H1 (cell line): ENCODE data around the gene ASTN2. TPM values are rescaled to one million over a fixed set of nuclear protein-coding genes. Genes with fewer than 3 reads are reported as not detected.

ENCODE experiments used
- CTCF ChIA-PET: fragments of 300-600 bp; sonication (Branson Sonifier 250); formaldehyde crosslinking; loops from one replicate; lab custom pipeline; 2021; ENCODE audit not compliant: partially characterized antibody; lab: Charles Lee
- POLR2A ChIA-PET: fragments of 300-600 bp; sonication (Branson Sonifier 250); formaldehyde crosslinking; loops from one replicate; lab custom pipeline; 2021; ENCODE audit warnings: inconsistent platforms; ENCODE audit not compliant: partially characterized antibody; lab: Charles Lee
- DNase-seq, 2 experiments: peaks; one replicate each; pipeline versions ENCODE4 v3.0.0 to v3.0.0-alpha.2; 2010 to 2022; ENCODE audit warnings: low spot score in 2 of 2, low read depth in 1 of 2, mixed read lengths in 1 of 2
- FAIRE-seq: peaks from 2 replicates; lab custom pipeline; 2011; peaks lifted over from hg19 to GRCh38; lab: Jason Lieb, UNC
- H2AFZ ChIP-seq: 2 replicates; pipeline ENCODE4 v1.8.1; 2012; ENCODE audit warnings: low read length, inconsistent platforms
- H2AK5ac ChIP-seq: 2 replicates; pipeline ENCODE4 v1.6.1; 2013; ENCODE audit warnings: low read depth, low read length
- H2BK120ac ChIP-seq: replicated peaks from 2 replicates; pipeline ENCODE3; 2013; ENCODE audit warnings: low read depth, low read length, inconsistent platforms
- H2BK12ac ChIP-seq: 2 replicates; pipeline ENCODE4 v1.6.1; 2013; ENCODE audit warnings: low read depth, low read length
- H2BK15ac ChIP-seq: 2 replicates; pipeline ENCODE4 v1.6.1; 2013; ENCODE audit warnings: low read length
- H2BK20ac ChIP-seq: 2 replicates; pipeline ENCODE4 v1.6.1; 2013; ENCODE audit warnings: low read length
- H2BK5ac ChIP-seq: 2 replicates; pipeline ENCODE4 v1.6.1; 2013; ENCODE audit warnings: low read depth, low read length
- H3K14ac ChIP-seq: 2 replicates; pipeline ENCODE4 v1.6.1; 2013; ENCODE audit warnings: inconsistent platforms; ENCODE audit not compliant: insufficient read length
- H3K18ac ChIP-seq: 2 replicates; pipeline ENCODE4 v1.6.1; 2013; ENCODE audit warnings: low read length; ENCODE audit errors: extremely low read depth
- H3K23ac ChIP-seq: 2 replicates; pipeline ENCODE4 v1.6.1; 2013; ENCODE audit warnings: inconsistent platforms; ENCODE audit not compliant: insufficient read length
- H3K23me2 ChIP-seq: 2 replicates; pipeline ENCODE4 v1.6.1; 2013; ENCODE audit warnings: low read depth, low read length
- H3K27ac ChIP-seq: 2 replicates; pipeline ENCODE4 v1.6.1; 2011; ENCODE audit warnings: low read depth, low read length, inconsistent platforms
- H3K27me3 ChIP-seq, 4 experiments: replicated peaks in 1 of 4; 1 replicate in 1 of 4; 2 replicates in 3 of 4; pipeline versions ENCODE4 v1.6.1 to v1.8.1; 2011 to 2013; ENCODE audit warnings: low read length in 3 of 4, mild to moderate bottlenecking in 3 of 4, inconsistent platforms in 2 of 4, mixed read lengths in 2 of 4, moderate library complexity in 1 of 4; ENCODE audit not compliant: control insufficient read depth in 3 of 4, insufficient read depth in 3 of 4; ENCODE audit errors: extremely low read depth in 1 of 4
- H3K36me3 ChIP-seq, 4 experiments: 2 replicates each; pipeline versions ENCODE4 v1.6.1 to v1.8.1; 2011 to 2013; ENCODE audit warnings: mild to moderate bottlenecking in 4 of 4, low read length in 3 of 4, moderate library complexity in 2 of 4, control low read depth in 1 of 4, inconsistent platforms in 1 of 4; ENCODE audit not compliant: insufficient read depth in 4 of 4, control insufficient read depth in 2 of 4
- H3K4ac ChIP-seq: replicated peaks from 2 replicates; pipeline ENCODE3; 2013; ENCODE audit warnings: low read length, low read depth, mixed read lengths, inconsistent platforms; ENCODE audit not compliant: insufficient read length
- H3K4me1 ChIP-seq, 4 experiments: replicated peaks in 1 of 4; 1 replicate in 1 of 4; 2 replicates in 3 of 4; pipeline versions ENCODE4 v1.6.1 to v1.8.1; 2011 to 2013; ENCODE audit warnings: low read length in 3 of 4, inconsistent platforms in 2 of 4, mixed read lengths in 1 of 4; ENCODE audit not compliant: insufficient read depth in 4 of 4, control insufficient read depth in 3 of 4
- H3K4me2 ChIP-seq, 2 experiments: 2 replicates each; pipeline versions ENCODE4 v1.6.1 to v1.8.1; 2011 to 2013; ENCODE audit warnings: low read depth in 2 of 2, low read length in 2 of 2, control low read depth in 1 of 2, inconsistent platforms in 1 of 2, mild to moderate bottlenecking in 1 of 2; ENCODE audit not compliant: insufficient read depth in 1 of 2
- H3K4me3 ChIP-seq, 4 experiments: fragments of 200-600, 300-600 bp in 1 of 4; sonication (generic), shearing (Covaris generic), sonication (Bioruptor Twin) in 1 of 4; 2 replicates each; pipeline versions ENCODE4 v1.5.1 to v1.8.1; 2011 to 2016; ENCODE audit warnings: low read length in 4 of 4, low read depth in 3 of 4, control low read depth in 2 of 4, inconsistent platforms in 2 of 4, mild to moderate bottlenecking in 2 of 4, mixed read lengths in 1 of 4, moderate library complexity in 1 of 4; ENCODE audit not compliant: insufficient read depth in 2 of 4; ENCODE audit errors: extremely low read depth in 1 of 4
- H3K56ac ChIP-seq: replicated peaks from 2 replicates; pipeline ENCODE3; 2013; ENCODE audit warnings: low read depth, mild to moderate bottlenecking, mixed read lengths, low read length, inconsistent platforms; ENCODE audit not compliant: insufficient read length
- H3K79me1 ChIP-seq: 2 replicates; pipeline ENCODE4 v1.6.1; 2013; ENCODE audit warnings: low read depth, low read length, control low read depth
- H3K79me2 ChIP-seq, 2 experiments: 2 replicates each; pipeline versions ENCODE4 v1.6.1 to v1.8.1; 2012 to 2013; ENCODE audit warnings: low read length in 2 of 2, mild to moderate bottlenecking in 2 of 2, inconsistent platforms in 1 of 2; ENCODE audit not compliant: insufficient read depth in 2 of 2, control insufficient read depth in 1 of 2
- H3K9ac ChIP-seq, 4 experiments: replicated peaks in 1 of 4; 1 replicate in 1 of 4; 2 replicates in 3 of 4; pipeline versions ENCODE4 v1.6.1 to v1.8.1; 2011 to 2013; ENCODE audit warnings: low read depth in 3 of 4, low read length in 3 of 4, control low read depth in 2 of 4, mild to moderate bottlenecking in 2 of 4, moderate library complexity in 2 of 4, inconsistent platforms in 1 of 4; ENCODE audit errors: extremely low read depth in 1 of 4
- H3K9me3 ChIP-seq, 2 experiments: 2 replicates each; pipeline versions ENCODE4 v1.6.1 to v1.8.1; 2012 to 2013; ENCODE audit warnings: mild to moderate bottlenecking in 2 of 2, moderate library complexity in 2 of 2, control low read depth in 1 of 2, inconsistent platforms in 1 of 2, low read depth in 1 of 2, low read length in 1 of 2, mixed read lengths in 1 of 2; ENCODE audit not compliant: insufficient read depth in 2 of 2
- H4K20me1 ChIP-seq, 2 experiments: replicated peaks in 1 of 2; 2 replicates each; pipeline versions ENCODE3 to v1.8.1; 2011 to 2013; ENCODE audit warnings: inconsistent platforms in 2 of 2, low read length in 2 of 2, mild to moderate bottlenecking in 1 of 2; ENCODE audit not compliant: insufficient read depth in 2 of 2, control insufficient read depth in 1 of 2
- H4K5ac ChIP-seq: 2 replicates; pipeline ENCODE4 v1.6.1; 2013; ENCODE audit warnings: low read length, low read depth, mixed read lengths, inconsistent platforms; ENCODE audit not compliant: insufficient read length
- H4K8ac ChIP-seq: 2 replicates; pipeline ENCODE4 v1.8.0; 2013; ENCODE audit warnings: mild to moderate bottlenecking, moderate library complexity, low read length, inconsistent platforms; ENCODE audit not compliant: insufficient read depth; ENCODE audit errors: extremely low read depth
- H4K91ac ChIP-seq: replicated peaks from 2 replicates; pipeline ENCODE3; 2013; ENCODE audit warnings: low read length, mixed read lengths, inconsistent platforms; ENCODE audit not compliant: insufficient read length
- BACH1 ChIP-seq: IDR thresholded peaks from 2 replicates; pipeline ENCODE4 v1.6.1; 2012; ENCODE audit warnings: low read length, improper control_type of control experiment
- EP300 ChIP-seq, 2 experiments: IDR thresholded peaks; 1 replicate in 1 of 2; 2 replicates in 1 of 2; pipeline ENCODE4 v1.6.1; 2011 to 2012; ENCODE audit warnings: low read depth in 2 of 2, low read length in 2 of 2, mild to moderate bottlenecking in 2 of 2, borderline replicate concordance in 1 of 2, inconsistent platforms in 1 of 2, moderate library complexity in 1 of 2
- MAFK ChIP-seq: IDR thresholded peaks from 2 replicates; pipeline ENCODE4 v1.6.1; 2012; ENCODE audit warnings: low read depth, mild to moderate bottlenecking, improper control_type of control experiment, low read length
- POLR2AphosphoS5 ChIP-seq: IDR thresholded peaks from 2 replicates; pipeline ENCODE4 v1.6.1; 2011; ENCODE audit warnings: low read depth, low read length
- RAD21 ChIP-seq, 2 experiments: IDR thresholded peaks in 1 of 2; conservative IDR thresholded peaks in 1 of 2; 2 replicates each; pipeline ENCODE4 v1.6.1; 2011; ENCODE audit warnings: low read depth in 2 of 2, low read length in 2 of 2, improper control_type of control experiment in 1 of 2, inconsistent platforms in 1 of 2, mild to moderate bottlenecking in 1 of 2, moderate library complexity in 1 of 2
- SRF ChIP-seq: IDR thresholded peaks from 2 replicates; pipeline ENCODE4 v1.6.1; 2011; ENCODE audit warnings: mild to moderate bottlenecking, low read depth, low read length, moderate library complexity
- YY1 ChIP-seq: IDR thresholded peaks from 2 replicates; pipeline ENCODE4 v1.6.1; 2011; ENCODE audit warnings: low read depth, mild to moderate bottlenecking, low read length
- WGBS, 2 experiments: shearing (Covaris generic) in 1 of 2; methylation state at CpG; one replicate each; pipeline versions ENCODE4 v1.1.6 to v1.1.7; 2013 to 2015; ENCODE audit warnings: low lambda C conversion rate in 2 of 2, mixed read lengths in 2 of 2, inconsistent platforms in 1 of 2, low coverage in 1 of 2, missing lambda C conversion rate in 1 of 2; ENCODE audit not compliant: insufficient replicate concordance in 2 of 2, insufficient coverage in 1 of 2, insufficient read length in 1 of 2; ENCODE audit errors: extremely low coverage in 1 of 2, missing lambda C conversion rate in 1 of 2; 5-methylcytosine and 5-hydroxymethylcytosine counted together
- polyA plus RNA-seq, 7 experiments: library from polyadenylated mRNA; depleted of rRNA in 3 of 7; stranded (reverse) in 5 of 7; unstranded in 2 of 7; fragments of >200 nt in 5 of 7; fragments of 200-250 nt in 2 of 7; gene quantifications; 1 replicate in 5 of 7; 2 replicates in 1 of 7; 4 replicates in 1 of 7; pipeline versions ENCODE4 v1.2.1 to v1.2.3, GENCODE V29; 2011 to 2013; ENCODE audit warnings: missing spikeins in 2 of 7, mixed read lengths in 2 of 7
- total RNA-seq: library from RNA; stranded (reverse); fragmentation: NEBNext Ultra II Directional; extraction: Animal tissue kit (Norgen Biotek cat#: 25700); gene quantifications from 2 replicates; pipeline ENCODE4 v1.2.1, GENCODE V29; 2021

The ASTN2 gene
- total and polyA plus RNA-seq, 2 of the 8 experiments (the other 6 are each of a cell fraction or from before 2014, with no cell fraction given): 8.2 to 13.7 TPM

DNA sequence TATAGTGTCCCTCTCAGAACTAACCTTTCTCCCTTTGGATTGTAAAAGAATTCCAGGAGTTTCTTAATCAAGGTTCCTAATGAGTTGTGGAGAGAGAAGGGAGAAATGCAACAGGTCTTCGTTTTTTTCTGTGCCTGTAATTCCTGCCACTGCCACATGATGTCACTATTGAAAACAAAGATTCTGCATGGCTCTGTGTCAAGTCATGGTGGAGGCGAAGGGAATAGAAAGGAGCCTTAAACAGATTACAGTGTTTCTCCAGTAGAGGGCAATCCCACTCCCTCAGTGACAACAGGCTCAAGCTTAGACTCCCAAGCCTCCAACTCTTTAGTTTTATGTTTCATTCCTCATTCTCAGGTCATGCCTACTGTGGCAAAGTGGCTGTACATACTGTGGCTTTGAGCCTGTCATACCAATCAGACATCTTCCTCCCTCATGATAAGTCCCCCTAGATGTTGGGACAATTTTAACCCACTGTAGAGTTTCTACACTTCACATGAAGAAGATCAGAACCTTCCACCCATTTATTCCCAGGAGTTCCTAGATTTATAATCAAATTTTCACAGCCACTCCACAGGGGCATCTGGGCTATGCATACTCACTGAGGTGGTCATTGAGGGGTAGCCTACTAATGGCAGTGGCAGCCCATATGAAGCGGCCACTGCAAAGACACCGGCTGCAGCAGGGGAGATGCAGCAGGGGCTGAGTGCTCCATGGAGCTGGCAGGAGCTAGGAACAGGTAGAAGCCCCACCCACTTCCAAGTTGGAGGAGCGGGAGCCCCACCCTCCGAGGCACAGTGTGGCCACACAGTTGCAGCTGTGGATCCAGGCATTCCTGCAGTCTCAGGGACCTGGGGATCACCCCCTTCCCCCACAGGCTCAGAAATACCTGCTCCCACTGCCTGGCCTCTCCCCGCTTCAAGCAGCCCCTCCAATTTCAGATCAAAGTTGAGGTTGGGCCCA is 825.2 kb downstream of the ASTN2 start:
- H4K8ac ChIP-seq: no peak overlapping the region
- 67% methylated on average over 7 of the region's 7 CpGs; no CpG with 5 or more reads in 1 of the 2 experiments for WGBS, 2 experiments
- no peaks in the 10 kb centered on the region for H3K79me1 ChIP-seq
- H3K18ac ChIP-seq: no peak overlapping the region
- CTCF ChIA-PET: interaction anchor here (0.6 to 6.4 kb wide), 54 partner anchors 9 to 996 kb away, joined by 3 to 66 read pairs (median 4); no protein-coding TSS in a partner anchor
- H3K4me3 ChIP-seq: no peak overlapping the region
- no peak overlapping the region for H2BK15ac ChIP-seq
- H3K4me2 ChIP-seq: no peak overlapping the region
- H3K23me2 ChIP-seq: no peaks in the 10 kb centered on the region; the same call in 1 of the 2 replicates
- H2BK120ac ChIP-seq: no peak overlapping the region
- FAIRE-seq (peak; percentile 100), DNase-seq (peak; percentile 50 to 80)
- no peak overlapping the region for H3K4ac ChIP-seq
- H3K23ac ChIP-seq: no peak overlapping the region
- no peak overlapping the region for H3K9ac ChIP-seq
- peaks cover 0 to 3% (median 1%) of the 10 kb centered on the region in 4 experiments; a peak in 1 of 7 replicates for H3K4me1 ChIP-seq
- no peaks in the 10 kb centered on the region; a peak in 1 of 4 replicates for H3K9me3 ChIP-seq
- no peak overlapping the region for H3K27ac ChIP-seq
- no peak overlapping the region for H4K91ac ChIP-seq
- H2AFZ ChIP-seq: no peak overlapping the region
- H3K36me3 ChIP-seq: no peaks in the 10 kb centered on the region
- no peaks in the 10 kb centered on the region for H3K79me2 ChIP-seq
- POLR2A ChIA-PET: interaction anchor here (0.8 kb wide), 1 partner anchor 14 kb away, joined by 3 read pairs; no protein-coding TSS in a partner anchor
- no peak overlapping the region for H2BK5ac ChIP-seq
- no peaks in the 10 kb centered on the region for H4K20me1 ChIP-seq
- no peak overlapping the region for H2BK20ac ChIP-seq
- H3K56ac ChIP-seq: no peak overlapping the region
- no peak overlapping the region for H4K5ac ChIP-seq
- H2AK5ac ChIP-seq: no peak overlapping the region
- no peaks in the 10 kb centered on the region for H3K27me3 ChIP-seq
- H3K14ac ChIP-seq: no peak overlapping the region
- no peak overlapping the region for H2BK12ac ChIP-seq
- TF ChIP-seq POLR2AphosphoS5 (no peak), BACH1 (peak; percentile 83), RAD21 (IDR thresholded peaks at IDR 0.05 in 1 of 2, conservative IDR thresholded peaks at IDR 0.05 in 1 of 2; ENCODE audit: low read depth in 2 of 2, low read length in 2 of 2) (peak; percentile 79 to 80), EP300 (IDR thresholded peaks at IDR 0.05; ENCODE audit: borderline replicate concordance in 1 of 2, low read depth in 2 of 2, low read length in 2 of 2) (0 out of 3 replicates have a peak, but pooled peaks of 1 of the 2 experiments have one; percentile 39), SRF (peak; percentile 15; the same call in 1 of the 2 replicates), YY1 (peak; percentile 71), MAFK (peak; percentile 51; the same call in 1 of the 2 replicates)
